Loucy (cell line): ENCODE measurements around the gene DND1.
"Not testable (repeated sequence)": the region's sequence is repeated elsewhere in the genome, so short reads cannot be mapped to it uniquely, and the experiment has no call there.

Experiments used
- CTCF ChIP-seq: fragments of 200-600 bp; sonication (generic); conservative IDR thresholded peaks from 2 replicates; pipeline ENCODE4 v1.5.1; 2014; ENCODE audit warnings: mild to moderate bottlenecking, antibody characterized with exemption, low read length
- EZH2phosphoT487 ChIP-seq: fragments of 200-600 bp; IDR thresholded peaks from 2 replicates; pipeline ENCODE4 v1.6.1; 2018; ENCODE audit warnings: antibody characterized with exemption, mild to moderate bottlenecking, moderate library complexity, borderline replicate concordance

GRCh38 chr5:140671035-140671434 lies 2.3 kb downstream of the DND1 start:
- TF ChIP-seq CTCF, EZH2phosphoT487: not testable (repeated sequence)
